ENCODE data around the gene PTPN14.

- TF ChIP-seq CTCF (IDR thresholded peaks at IDR 0.05) (no peak), POLR2A (IDR thresholded peaks at IDR 0.05) (no peak)
Measured at GRCh38 chr1:214574598-214575411, 23.4 kb upstream of the PTPN14 start.
